ENCODE measurements around the gene TMCC1. TPM values are rescaled to one million over a fixed set of nuclear protein-coding genes. Genes with fewer than 3 reads are reported as not detected.

The TMCC1 gene
- total RNA-seq, 2 donors from 2014 or later: 34.4 to 35.7 TPM

DNA sequence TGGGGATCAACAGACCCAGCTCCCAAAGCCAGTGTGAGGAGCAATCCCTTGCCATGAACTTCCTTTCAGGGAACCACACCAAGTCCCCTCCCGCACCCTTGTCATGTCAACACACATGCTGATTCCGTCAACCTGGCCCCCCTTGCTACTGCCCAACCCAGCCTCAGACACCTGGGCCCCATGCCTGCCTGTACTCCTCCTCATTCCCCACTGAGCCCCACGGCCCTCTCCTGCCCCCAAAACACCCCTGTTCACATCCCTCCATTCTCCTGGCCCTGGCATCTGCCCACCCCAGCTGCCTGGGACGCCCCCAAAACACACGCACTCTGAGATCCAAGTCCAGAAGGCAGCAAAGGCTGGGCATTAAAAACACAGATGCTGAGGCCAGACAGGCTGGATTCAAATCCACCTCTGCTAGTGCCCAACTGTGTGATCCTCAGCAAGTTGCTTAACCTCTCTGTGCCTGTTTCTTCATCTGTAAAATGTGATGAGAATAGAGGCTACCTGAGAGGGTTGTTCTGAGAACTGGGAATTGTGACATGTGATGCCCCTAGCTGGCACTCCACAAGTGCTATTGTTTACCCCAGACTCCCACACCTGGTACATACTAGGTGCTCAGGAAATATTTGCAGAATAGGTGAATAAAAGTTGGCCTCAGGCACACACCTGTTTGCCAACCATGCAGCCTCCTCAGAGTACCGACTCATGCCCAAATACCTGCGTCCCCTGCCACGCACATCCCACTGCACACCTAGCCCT lies 289.3 kb downstream of the TMCC1 start:
- DNase-seq: no peak
- intact Hi-C loops (cut with DNase I, micrococcal nuclease): no loop called here
- ATAC-seq: no peak

DNA sequence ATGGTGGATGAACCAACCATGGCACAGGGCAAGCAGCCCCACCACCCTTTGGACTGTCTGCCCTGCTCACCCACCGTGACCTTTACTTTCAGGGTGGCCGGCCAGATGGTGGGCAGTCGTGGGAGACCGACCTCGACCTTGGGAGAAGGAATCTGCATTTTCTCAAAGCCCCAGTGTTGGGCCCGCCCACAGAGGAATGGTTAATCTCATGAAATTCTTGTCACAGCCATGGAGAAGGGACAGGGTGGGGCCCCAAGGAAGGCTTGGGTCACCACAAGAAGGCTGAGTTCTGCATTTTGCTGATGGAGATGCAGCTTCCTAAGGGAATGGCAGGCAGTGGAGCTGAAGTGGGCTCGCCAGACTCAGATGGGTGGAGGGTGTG lies 290.0 kb downstream of the TMCC1 start:
- ATAC-seq (no peak), DNase-seq (no peak)
- intact Hi-C loops (cut with DNase I, micrococcal nuclease): no loop called here

GRCh38 chr3:129602730-129603560 lies 290.6 kb downstream of the TMCC1 start:
- intact Hi-C loops (cut with DNase I, micrococcal nuclease): no loop called here
- ATAC-seq (no peak), DNase-seq (no peak)

GRCh38 chr3:129602309-129602708 lies 291.2 kb downstream of the TMCC1 start:
- no peak for ATAC-seq
- DNase-seq: no peak
- intact Hi-C loops (cut with DNase I, micrococcal nuclease): no loop called here

GRCh38 chr3:129601713-129602112 lies 291.8 kb downstream of the TMCC1 start:
- intact Hi-C loops (cut with DNase I, micrococcal nuclease): no loop called here
- ATAC-seq (no peak), DNase-seq (no peak)

DNA sequence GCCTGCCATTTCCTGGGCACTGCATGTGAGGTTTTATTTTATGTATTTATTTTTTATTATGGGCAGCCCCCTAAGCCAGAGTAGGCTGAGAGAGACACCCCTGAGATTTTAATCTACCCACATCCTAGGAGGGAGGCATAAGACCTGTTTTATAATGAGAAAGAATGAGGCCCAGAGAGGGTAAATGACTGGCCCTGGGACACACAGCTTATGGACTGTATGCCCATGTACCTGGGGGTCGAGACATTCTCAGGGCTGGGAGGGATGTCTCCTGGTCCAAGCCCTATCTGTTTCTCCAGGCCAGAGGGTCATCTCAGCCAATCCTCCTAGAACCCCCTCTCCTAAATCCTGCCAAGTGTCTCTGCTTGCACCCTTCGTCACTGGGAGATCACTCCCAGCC lies 293.2 kb downstream of the TMCC1 start:
- ATAC-seq (no peak), DNase-seq (no peak)
- intact Hi-C loops (cut with DNase I, micrococcal nuclease): no loop called here

DNA sequence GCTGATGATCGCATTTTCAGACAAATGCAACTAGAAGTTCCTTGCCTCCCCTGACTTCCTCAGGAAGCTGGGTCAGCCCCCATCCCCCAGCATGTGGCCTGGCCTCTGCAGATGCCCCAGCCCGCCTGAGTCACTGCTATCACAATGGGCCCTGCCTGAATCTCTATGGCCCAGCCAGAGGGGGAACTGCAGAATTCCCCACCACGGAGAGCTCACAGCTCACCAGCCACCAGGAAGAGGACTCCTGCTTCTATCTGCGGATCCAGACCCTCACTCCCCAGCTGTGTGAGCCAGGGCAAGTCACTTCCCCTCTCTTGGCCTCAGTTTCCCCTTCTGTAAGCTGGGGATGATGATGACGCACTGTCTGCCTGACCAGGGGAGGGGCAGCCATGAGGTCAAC lies 293.9 kb downstream of the TMCC1 start:
- DNase-seq (no peak), ATAC-seq (no peak)
- intact Hi-C loops (cut with DNase I, micrococcal nuclease): no loop called here

- intact Hi-C loops (cut with DNase I, micrococcal nuclease): no loop called here
- no peak for DNase-seq
- no peak for ATAC-seq
These were observed 294.4 kb downstream of the TMCC1 start for GRCh38 chr3:129599073-129599472.

DNA sequence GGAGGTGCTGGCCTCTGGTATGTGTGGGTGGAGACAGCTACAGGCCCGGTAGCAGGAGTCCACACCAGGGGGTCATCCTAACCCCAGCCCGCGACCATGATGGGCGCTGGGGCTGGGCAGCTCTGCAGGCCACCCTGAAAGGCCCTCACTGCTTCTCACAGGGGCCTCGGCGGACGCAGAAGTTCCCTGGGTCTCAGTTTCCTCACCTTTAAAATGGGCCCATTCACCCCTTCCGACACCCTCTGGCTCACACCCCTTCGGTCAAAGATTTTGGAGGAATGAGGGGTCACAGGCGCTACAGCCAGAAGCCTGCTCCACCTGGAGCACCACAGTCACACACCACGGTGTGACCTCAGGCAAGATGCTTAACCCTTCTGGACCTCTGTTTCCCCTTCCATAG lies 295.0 kb downstream of the TMCC1 start:
- intact Hi-C loops (cut with DNase I, micrococcal nuclease): no loop called here
- DNase-seq (no peak), ATAC-seq (no peak)

- no peak for ATAC-seq
- DNase-seq: no peak
- intact Hi-C loops (cut with DNase I, micrococcal nuclease): no loop called here
These were observed 295.5 kb downstream of the TMCC1 start for GRCh38 chr3:129598000-129598381.

Other genes starting within 250 kb of the TMCC1 start
- not detected for gene TRH, start 81.0 kb upstream of the TMCC1 start, total RNA-seq
- gene ALG1L2, start 188.1 kb upstream of the TMCC1 start, total RNA-seq: 1 to 10 TPM in 1 of 2 donors, under 1 TPM in 1; 0.78 to 1.8 TPM

Measured in left colon (tissue), 2 donors.